ENCODE data around the gene PSEN2.
"Not testable (repeated sequence)": the region's sequence is repeated elsewhere in the genome, so short reads cannot be mapped to it uniquely, and the experiment has no call there.

Gene PSEN2

DNA sequence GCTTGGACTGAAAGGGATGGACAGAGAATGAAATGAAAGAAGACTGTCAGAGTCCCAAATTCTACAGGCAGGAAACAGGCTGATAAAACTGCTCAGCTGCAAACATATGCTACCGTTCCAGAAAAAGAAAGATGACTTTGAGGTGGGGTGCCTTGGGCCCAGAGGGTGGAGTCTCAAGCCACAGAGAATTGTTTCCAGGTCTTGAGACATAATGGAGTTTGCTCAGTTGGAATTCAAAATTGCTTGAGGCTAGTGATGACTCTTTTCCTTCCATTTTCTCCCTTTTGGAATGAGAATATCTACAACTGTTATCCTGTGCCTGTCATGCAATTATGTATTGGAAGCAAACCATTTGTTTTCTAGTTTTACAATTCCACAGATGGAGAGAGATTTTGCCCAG, 23.6 kb upstream of the PSEN2 start:
- Histone ChIP-seq H3K36me3 (no peaks in the 10 kb centered on the region), H3K27me3 (ENCODE audit: insufficient read depth, low read depth, severe bottlenecking) (no peaks in the 10 kb centered on the region), H3K4me3 (ENCODE audit: low read depth, low read length) (no peak overlapping the region), H3K27ac (no peak overlapping the region), H3K9me3 (ENCODE audit: severe bottlenecking) (no peaks in the 10 kb centered on the region)
- TF ChIP-seq, protein P1, sequence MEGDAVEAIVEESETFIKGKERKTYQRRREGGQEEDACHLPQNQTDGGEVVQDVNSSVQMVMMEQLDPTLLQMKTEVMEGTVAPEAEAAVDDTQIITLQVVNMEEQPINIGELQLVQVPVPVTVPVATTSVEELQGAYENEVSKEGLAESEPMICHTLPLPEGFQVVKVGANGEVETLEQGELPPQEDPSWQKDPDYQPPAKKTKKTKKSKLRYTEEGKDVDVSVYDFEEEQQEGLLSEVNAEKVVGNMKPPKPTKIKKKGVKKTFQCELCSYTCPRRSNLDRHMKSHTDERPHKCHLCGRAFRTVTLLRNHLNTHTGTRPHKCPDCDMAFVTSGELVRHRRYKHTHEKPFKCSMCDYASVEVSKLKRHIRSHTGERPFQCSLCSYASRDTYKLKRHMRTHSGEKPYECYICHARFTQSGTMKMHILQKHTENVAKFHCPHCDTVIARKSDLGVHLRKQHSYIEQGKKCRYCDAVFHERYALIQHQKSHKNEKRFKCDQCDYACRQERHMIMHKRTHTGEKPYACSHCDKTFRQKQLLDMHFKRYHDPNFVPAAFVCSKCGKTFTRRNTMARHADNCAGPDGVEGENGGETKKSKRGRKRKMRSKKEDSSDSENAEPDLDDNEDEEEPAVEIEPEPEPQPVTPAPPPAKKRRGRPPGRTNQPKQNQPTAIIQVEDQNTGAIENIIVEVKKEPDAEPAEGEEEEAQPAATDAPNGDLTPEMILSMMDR (IDR thresholded peaks at IDR 0.05; ENCODE audit: low read depth, low read length) = no peak
- DNase-seq = no peak

GRCh38 chr1:226854548-226854947, 15.9 kb upstream of the PSEN2 start:
- H3K4me3 ChIP-seq (ENCODE audit: low read depth, low read length); H3K27me3 ChIP-seq (ENCODE audit: insufficient read depth, low read depth, severe bottlenecking); H3K27ac ChIP-seq; H3K9me3 ChIP-seq (ENCODE audit: severe bottlenecking); H3K36me3 ChIP-seq; DNase-seq: not testable (repeated sequence)

DNA sequence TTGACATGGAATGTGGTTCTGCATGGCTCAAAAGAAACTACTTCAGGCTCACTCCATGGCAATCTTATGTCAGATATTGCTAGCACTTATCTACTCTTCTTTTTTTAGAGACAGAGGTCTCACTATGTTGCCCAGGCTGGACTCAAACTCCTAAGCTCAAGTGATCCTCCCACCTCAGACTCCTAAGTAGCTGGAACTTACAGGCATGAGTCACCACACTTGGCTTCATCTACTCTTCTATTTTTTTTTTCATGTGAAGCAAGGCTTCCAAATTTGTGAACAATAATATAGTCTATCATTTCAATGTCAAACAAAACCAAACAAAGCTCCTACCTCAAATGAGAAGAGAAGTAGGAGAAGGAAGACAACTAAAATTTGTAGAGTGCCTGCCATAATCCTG, 7.5 kb upstream of the PSEN2 start:
- Histone ChIP-seq H3K9me3 (ENCODE audit: severe bottlenecking) (no peaks in the 10 kb centered on the region), H3K27me3 (ENCODE audit: insufficient read depth, low read depth, severe bottlenecking) (no peaks in the 10 kb centered on the region), H3K4me3 (ENCODE audit: low read depth, low read length) (no peak overlapping the region), H3K36me3 (no peaks in the 10 kb centered on the region), H3K27ac (no peak overlapping the region)
- DNase-seq = no peak
- TF ChIP-seq, protein P1 (IDR thresholded peaks at IDR 0.05; ENCODE audit: low read depth, low read length) = no peak

- H3K36me3 ChIP-seq = no peaks in the 10 kb centered on the region
- no peak overlapping the region for H3K27ac ChIP-seq
- no peaks in the 10 kb centered on the region for H3K9me3 ChIP-seq (ENCODE audit: severe bottlenecking)
- no peak overlapping the region for H3K4me3 ChIP-seq (ENCODE audit: low read depth, low read length)
- no peaks in the 10 kb centered on the region for H3K27me3 ChIP-seq (ENCODE audit: insufficient read depth, low read depth, severe bottlenecking)
- TF ChIP-seq, protein P1 (IDR thresholded peaks at IDR 0.05; ENCODE audit: low read depth, low read length) = no peak
- no peak for DNase-seq
Observed at GRCh38 chr1:226863446-226863845, 7.0 kb upstream of the PSEN2 start.

DNA sequence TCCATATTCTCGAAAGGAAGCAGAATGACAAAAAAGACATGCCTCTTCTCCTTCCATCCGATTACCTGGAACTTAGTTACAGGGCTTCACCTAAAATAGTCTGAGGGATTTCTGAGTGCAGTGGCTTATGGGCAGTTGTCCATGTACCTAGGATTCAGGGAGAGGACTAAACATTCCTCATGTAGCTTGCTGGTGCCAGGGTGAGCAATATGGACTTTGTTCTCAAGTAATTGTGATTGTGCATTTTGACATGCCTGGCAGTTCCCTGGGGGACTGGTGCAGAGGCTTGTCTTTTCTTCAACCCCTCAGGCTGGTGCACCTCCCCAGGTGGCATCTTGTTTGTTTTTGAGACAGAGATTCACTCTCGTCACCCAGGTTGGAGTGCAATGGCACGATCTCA, 6.1 kb upstream of the PSEN2 start:
- H3K36me3 ChIP-seq = no peaks in the 10 kb centered on the region
- TF ChIP-seq, protein P1 (IDR thresholded peaks at IDR 0.05; ENCODE audit: low read depth, low read length) = no peak

DNA sequence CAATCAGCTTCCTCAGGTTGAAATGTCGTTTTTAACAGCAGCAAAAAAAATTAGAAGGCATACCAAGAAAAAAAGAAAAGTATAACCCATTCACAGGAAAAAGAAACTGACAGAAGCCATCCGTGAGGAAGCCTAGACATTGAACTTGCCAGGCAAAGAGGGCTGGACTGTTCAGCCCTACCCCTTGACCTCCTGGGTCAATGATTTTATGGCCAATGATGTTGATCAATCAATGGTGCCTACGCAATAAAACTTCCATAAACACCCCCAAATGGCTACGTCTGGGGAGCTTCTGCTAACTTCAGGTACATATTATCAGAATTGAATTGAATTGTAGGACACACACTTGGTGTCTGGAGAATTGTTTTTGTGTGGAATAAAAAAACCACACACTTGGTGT, 4.8 kb upstream of the PSEN2 start:
- no peaks in the 10 kb centered on the region for H3K36me3 ChIP-seq
- H3K9me3 ChIP-seq (ENCODE audit: severe bottlenecking) = no peaks in the 10 kb centered on the region
- no peak overlapping the region for H3K27ac ChIP-seq
- no peak overlapping the region for H3K4me3 ChIP-seq (ENCODE audit: low read depth, low read length)
- no peak for DNase-seq
- TF ChIP-seq, protein P1 (IDR thresholded peaks at IDR 0.05; ENCODE audit: low read depth, low read length) = no peak
- H3K27me3 ChIP-seq (ENCODE audit: insufficient read depth, low read depth, severe bottlenecking) = no peaks in the 10 kb centered on the region

More for the DNA sequence above, 6.1 kb upstream of the PSEN2 start:
- H3K27ac ChIP-seq = no peak overlapping the region
- DNase-seq = no peak
- H3K27me3 ChIP-seq (ENCODE audit: insufficient read depth, low read depth, severe bottlenecking) = no peaks in the 10 kb centered on the region
- H3K4me3 ChIP-seq (ENCODE audit: low read depth, low read length) = no peak overlapping the region
- H3K9me3 ChIP-seq (ENCODE audit: severe bottlenecking) = no peaks in the 10 kb centered on the region
